Measurements from ENCODE around the gene TOMM40L. TPM values are rescaled to one million over a fixed set of nuclear protein-coding genes. Genes with fewer than 3 reads are reported as not detected.
"Not testable (repeated sequence)": the region's sequence is repeated elsewhere in the genome, so short reads cannot be mapped to it uniquely, and the experiment has no call there.

Gene TOMM40L
- total RNA-seq, 1 experiment from 2014 or later, result 6.7 TPM

DNA sequence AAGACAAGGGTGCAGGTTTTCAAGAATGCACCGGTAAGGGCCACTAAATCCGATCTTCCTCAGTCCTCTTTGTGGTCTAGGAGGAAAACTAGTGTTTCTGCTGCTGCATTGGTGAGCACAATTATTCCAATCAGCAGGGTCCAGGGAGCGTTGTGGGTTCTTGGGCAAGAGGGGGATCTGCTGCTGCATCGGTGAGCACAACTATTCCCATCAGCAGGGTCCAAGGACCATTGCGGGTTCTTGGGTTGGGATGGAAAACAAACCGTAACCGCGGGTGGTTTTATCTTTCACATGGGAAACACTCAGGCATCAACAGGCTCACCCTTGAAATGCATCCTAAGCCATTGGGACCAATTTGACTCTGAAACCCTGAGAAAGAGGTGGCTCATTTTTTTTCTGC is 25.7 kb downstream of the TOMM40L start:
- no TSS peak for BruUV-seq (replicated peaks)
- TF ChIP-seq, protein P1, sequence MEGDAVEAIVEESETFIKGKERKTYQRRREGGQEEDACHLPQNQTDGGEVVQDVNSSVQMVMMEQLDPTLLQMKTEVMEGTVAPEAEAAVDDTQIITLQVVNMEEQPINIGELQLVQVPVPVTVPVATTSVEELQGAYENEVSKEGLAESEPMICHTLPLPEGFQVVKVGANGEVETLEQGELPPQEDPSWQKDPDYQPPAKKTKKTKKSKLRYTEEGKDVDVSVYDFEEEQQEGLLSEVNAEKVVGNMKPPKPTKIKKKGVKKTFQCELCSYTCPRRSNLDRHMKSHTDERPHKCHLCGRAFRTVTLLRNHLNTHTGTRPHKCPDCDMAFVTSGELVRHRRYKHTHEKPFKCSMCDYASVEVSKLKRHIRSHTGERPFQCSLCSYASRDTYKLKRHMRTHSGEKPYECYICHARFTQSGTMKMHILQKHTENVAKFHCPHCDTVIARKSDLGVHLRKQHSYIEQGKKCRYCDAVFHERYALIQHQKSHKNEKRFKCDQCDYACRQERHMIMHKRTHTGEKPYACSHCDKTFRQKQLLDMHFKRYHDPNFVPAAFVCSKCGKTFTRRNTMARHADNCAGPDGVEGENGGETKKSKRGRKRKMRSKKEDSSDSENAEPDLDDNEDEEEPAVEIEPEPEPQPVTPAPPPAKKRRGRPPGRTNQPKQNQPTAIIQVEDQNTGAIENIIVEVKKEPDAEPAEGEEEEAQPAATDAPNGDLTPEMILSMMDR (conservative IDR thresholded peaks at IDR 0.05), result no peak
- no peak for TF ChIP-seq EZH2 (IDR thresholded peaks at IDR 0.05; ENCODE audit: low read depth)
- Histone ChIP-seq H3K4me3 (no peak overlapping the region), H4K20me1 (ENCODE audit: insufficient read depth) (no peaks in the 10 kb centered on the region), H3K27me3 (ENCODE audit: insufficient read depth, low read depth) (no peaks in the 10 kb centered on the region), H2AFZ (no peak overlapping the region), H3K9me3 (ENCODE audit: insufficient read depth, low read depth) (no peaks in the 10 kb centered on the region), H3K36me3 (ENCODE audit: low read depth) (no peaks in the 10 kb centered on the region), H3K27ac (no peak overlapping the region), H3K4me2 (no peak overlapping the region), H3K4me1 (replicated peaks; ENCODE audit: insufficient read depth) (peaks cover 7% of the 10 kb centered on the region; the same call in 1 of the 2 replicates), H3K9me2 (ENCODE audit: insufficient read depth) (no peaks in the 10 kb centered on the region), H3K79me2 (ENCODE audit: low read depth) (no peaks in the 10 kb centered on the region), H3F3A (ENCODE audit: insufficient read depth, low read depth) (0 out of 2 replicates have a peak, but pooled peaks cover 7% of the 10 kb centered on the region)
- no peak for DNase-seq
- CTCF ChIA-PET, result no interaction called here
- POLR2A ChIA-PET (ENCODE audit: unreplicated experiment), result no interaction called here
- intact Hi-C loops (cut with micrococcal nuclease; ENCODE audit: unreplicated experiment), result no loop called here

DNA sequence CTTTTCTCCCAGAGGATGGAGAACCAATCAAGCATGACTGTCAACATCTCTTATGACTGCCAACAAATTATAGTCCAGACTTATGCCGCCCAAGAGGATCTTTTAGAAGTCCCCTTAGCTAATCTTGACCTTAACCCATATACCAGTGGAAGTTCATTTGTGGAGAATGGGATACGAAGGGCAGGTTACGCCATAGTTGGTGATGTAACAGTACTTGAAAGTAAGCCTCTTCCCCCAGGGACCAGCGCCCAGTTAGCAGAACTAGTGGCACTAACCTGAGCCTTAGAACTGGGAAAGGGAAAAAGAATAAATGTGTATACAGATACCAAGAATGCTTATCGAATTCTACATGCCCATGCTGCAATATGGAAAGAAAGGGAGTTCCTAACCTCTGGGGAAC is 29.4 kb downstream of the TOMM40L start:
- H3F3A ChIP-seq (ENCODE audit: insufficient read depth, low read depth); H4K20me1 ChIP-seq (ENCODE audit: insufficient read depth); H3K9me3 ChIP-seq (ENCODE audit: insufficient read depth, low read depth); H2AFZ ChIP-seq; H3K36me3 ChIP-seq (ENCODE audit: low read depth); POLR2A ChIA-PET (ENCODE audit: unreplicated experiment); H3K4me3 ChIP-seq; H3K9me2 ChIP-seq (ENCODE audit: insufficient read depth); H3K4me2 ChIP-seq; intact Hi-C loops (cut with micrococcal nuclease; ENCODE audit: unreplicated experiment); H3K27ac ChIP-seq; BruUV-seq (replicated peaks); H3K79me2 ChIP-seq (ENCODE audit: low read depth); CTCF ChIA-PET; DNase-seq: not testable (repeated sequence)
- Histone ChIP-seq H3K4me1 (replicated peaks; ENCODE audit: insufficient read depth) (peaks cover 13% of the 10 kb centered on the region; the same call in 1 of the 2 replicates), H3K27me3 (ENCODE audit: insufficient read depth, low read depth) (peaks cover 18% of the 10 kb centered on the region)

DNA sequence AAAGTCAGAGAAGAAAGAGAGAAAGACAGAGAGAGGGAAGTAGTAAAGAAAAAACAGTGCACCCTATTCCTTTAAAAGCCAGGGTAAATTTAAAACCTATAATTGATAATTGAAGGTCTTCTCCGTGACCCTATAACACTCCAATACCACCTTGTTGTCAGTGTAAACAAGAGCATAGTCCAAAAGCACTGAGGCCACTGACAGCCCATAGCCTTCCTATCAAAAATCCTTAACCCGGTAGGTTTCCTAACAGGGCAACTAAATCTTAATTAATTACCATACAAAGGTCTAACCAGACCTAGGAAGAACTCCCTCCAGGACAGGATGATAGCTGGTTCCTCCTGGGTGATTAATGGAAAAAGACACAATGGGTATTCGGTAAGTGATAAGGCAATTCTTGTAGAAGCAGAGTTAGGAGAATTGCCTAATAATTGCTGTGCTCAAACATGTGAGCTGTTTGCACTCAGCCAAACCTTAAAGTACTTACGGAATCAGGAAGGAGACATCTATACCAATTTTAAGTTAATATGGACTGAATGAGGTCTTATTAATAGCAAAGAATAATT is 30.2 kb downstream of the TOMM40L start:
- BruUV-seq (replicated peaks); H3K9me3 ChIP-seq (ENCODE audit: insufficient read depth, low read depth); H3K79me2 ChIP-seq (ENCODE audit: low read depth); POLR2A ChIA-PET (ENCODE audit: unreplicated experiment); H3K4me3 ChIP-seq; H2AFZ ChIP-seq; CTCF ChIA-PET; DNase-seq; H3K27ac ChIP-seq; H3K36me3 ChIP-seq (ENCODE audit: low read depth); H3K9me2 ChIP-seq (ENCODE audit: insufficient read depth); intact Hi-C loops (cut with micrococcal nuclease; ENCODE audit: unreplicated experiment); H4K20me1 ChIP-seq (ENCODE audit: insufficient read depth): not testable (repeated sequence)
- H3F3A ChIP-seq (ENCODE audit: insufficient read depth, low read depth), result peaks cover 17% of the 10 kb centered on the region; the same call in 1 of the 2 replicates
- peaks cover 19% of the 10 kb centered on the region for H3K27me3 ChIP-seq (ENCODE audit: insufficient read depth, low read depth)
- H3K4me2 ChIP-seq, result 0 out of 2 replicates have a peak overlapping the region, but pooled peaks have one; percentile 25
- peaks cover 20% of the 10 kb centered on the region for H3K4me1 ChIP-seq (replicated peaks; ENCODE audit: insufficient read depth)

DNA sequence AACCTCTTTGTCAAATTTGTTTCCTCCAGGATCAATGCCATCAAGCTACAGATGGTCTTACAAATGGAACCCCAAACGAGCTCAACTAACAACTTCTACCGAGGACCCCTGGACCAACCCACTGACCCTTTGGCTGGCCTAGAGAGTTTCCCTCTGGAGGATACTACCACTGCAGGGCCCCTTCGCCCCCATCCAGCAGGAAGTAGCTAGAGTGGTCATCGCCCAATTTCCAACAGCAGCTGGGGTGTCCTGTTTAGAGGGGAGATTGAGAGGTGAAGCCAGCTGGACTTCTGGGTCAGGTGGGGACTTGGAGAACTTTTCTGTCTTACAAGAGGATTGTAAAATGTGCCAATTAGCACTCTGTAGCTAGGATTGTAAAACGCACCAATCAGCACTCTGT is 31.2 kb downstream of the TOMM40L start:
- H3F3A ChIP-seq (ENCODE audit: insufficient read depth, low read depth), result peaks cover 23% of the 10 kb centered on the region; the same call in 1 of the 2 replicates
- CTCF ChIA-PET; H4K20me1 ChIP-seq (ENCODE audit: insufficient read depth); H3K9me3 ChIP-seq (ENCODE audit: insufficient read depth, low read depth); BruUV-seq (replicated peaks); H3K36me3 ChIP-seq (ENCODE audit: low read depth); intact Hi-C loops (cut with micrococcal nuclease; ENCODE audit: unreplicated experiment); POLR2A ChIA-PET (ENCODE audit: unreplicated experiment); DNase-seq; H3K79me2 ChIP-seq (ENCODE audit: low read depth); H3K4me3 ChIP-seq; H2AFZ ChIP-seq; H3K27ac ChIP-seq; H3K9me2 ChIP-seq (ENCODE audit: insufficient read depth): not testable (repeated sequence)
- H3K27me3 ChIP-seq (ENCODE audit: insufficient read depth, low read depth), result peaks cover 19% of the 10 kb centered on the region
- 0 out of 2 replicates have a peak overlapping the region, but pooled peaks have one; percentile 25 for H3K4me2 ChIP-seq
- H3K4me1 ChIP-seq (replicated peaks; ENCODE audit: insufficient read depth), result peaks cover 29% of the 10 kb centered on the region
